Endodermal cell (in vitro differentiated cells): Measurements from ENCODE around the gene ALKBH1. TPM values are rescaled to one million over a fixed set of nuclear protein-coding genes. Genes with fewer than 3 reads are reported as not detected.
"Not testable (repeated sequence)": the region's sequence is repeated elsewhere in the genome, so short reads cannot be mapped to it uniquely, and the experiment has no call there.

Source experiments
- DNase-seq: peaks from one replicate; pipeline ENCODE4 v3.0.0-alpha.2; 2017
- H3K27ac ChIP-seq: 2 replicates; pipeline ENCODE4 v1.5.1; 2013; ENCODE audit warnings: mild to moderate bottlenecking, low read depth, low read length, moderate library complexity
- H3K27me3 ChIP-seq: 2 replicates; pipeline ENCODE4 v1.6.1; 2013; ENCODE audit warnings: mild to moderate bottlenecking, low read length, moderate library complexity; ENCODE audit not compliant: insufficient read depth, control insufficient read depth, poor library complexity, severe bottlenecking
- H3K36me3 ChIP-seq: 2 replicates; pipeline ENCODE4 v1.7.0; 2013; ENCODE audit warnings: mild to moderate bottlenecking, low read length, moderate library complexity; ENCODE audit not compliant: control insufficient read depth, insufficient read depth
- H3K4me1 ChIP-seq: one replicate; pipeline ENCODE4 v1.7.0; 2013; ENCODE audit warnings: low read length; ENCODE audit not compliant: control insufficient read depth, insufficient read depth
- H3K4me3 ChIP-seq: 2 replicates; pipeline ENCODE4 v1.5.1; 2013; ENCODE audit warnings: mild to moderate bottlenecking, low read length, moderate library complexity
- H3K9ac ChIP-seq: 2 replicates; pipeline ENCODE4 v1.6.1; 2013; ENCODE audit warnings: mild to moderate bottlenecking, low read length, moderate library complexity; ENCODE audit not compliant: poor library complexity, severe bottlenecking; ENCODE audit errors: extremely low read depth
- H3K9me3 ChIP-seq: 2 replicates; pipeline ENCODE4 v1.6.1; 2013; ENCODE audit warnings: mild to moderate bottlenecking, low read length, moderate library complexity; ENCODE audit not compliant: control insufficient read depth
- H3K27ac Mint-ChIP-seq: 2 replicates; pipeline ENCODE4 v1.8.0; 2020; ENCODE audit warnings: mixed read lengths
- H3K27me3 Mint-ChIP-seq: 2 replicates; pipeline ENCODE4 v1.8.0; 2021; ENCODE audit warnings: mild to moderate bottlenecking, mixed read lengths; ENCODE audit not compliant: insufficient read depth
- H3K36me3 Mint-ChIP-seq: 2 replicates; pipeline ENCODE4 v1.8.0; 2020; ENCODE audit warnings: low read depth, mixed read lengths
- H3K4me1 Mint-ChIP-seq: 2 replicates; pipeline ENCODE4 v1.8.0; 2020; ENCODE audit warnings: mixed read lengths
- H3K4me3 Mint-ChIP-seq: 2 replicates; pipeline ENCODE4 v1.8.0; 2020; ENCODE audit warnings: mild to moderate bottlenecking, moderate library complexity, mixed read lengths
- H3K9me3 Mint-ChIP-seq: 2 replicates; pipeline ENCODE4 v1.8.0; 2020; ENCODE audit warnings: mild to moderate bottlenecking, mixed read lengths
- WGBS, 2 experiments: methylation state at CpG; one replicate each; pipeline versions ENCODE4 v1.1.5 to v1.1.7; 2013; ENCODE audit warnings: missing lambda C conversion rate in 2 of 2, mixed read lengths in 1 of 2; ENCODE audit not compliant: insufficient coverage in 1 of 2, insufficient read length in 1 of 2; 5-methylcytosine and 5-hydroxymethylcytosine counted together
- total RNA-seq, 2 donors: library from RNA; stranded (reverse); fragmentation: NEBNext Ultra II Directional in 1 of 2; extraction: Animal tissue kit (Norgen Biotek cat#: 25700) in 1 of 2; gene quantifications; 2 replicates in 1 of 2; 3 replicates in 1 of 2; pipeline ENCODE4 v1.2.1, GENCODE V29; 2021
- TF ChIP-seq, protein P1 (sequence below): fragments of 200-600 bp; sonication (generic); conservative IDR thresholded peaks from 2 replicates; pipeline ENCODE4 v1.5.0; 2021; ENCODE audit warnings: antibody characterized with exemption, mild to moderate bottlenecking

Gene ALKBH1
- total RNA-seq, 2 donors from 2014 or later = 11.0 to 15.1 TPM

DNA sequence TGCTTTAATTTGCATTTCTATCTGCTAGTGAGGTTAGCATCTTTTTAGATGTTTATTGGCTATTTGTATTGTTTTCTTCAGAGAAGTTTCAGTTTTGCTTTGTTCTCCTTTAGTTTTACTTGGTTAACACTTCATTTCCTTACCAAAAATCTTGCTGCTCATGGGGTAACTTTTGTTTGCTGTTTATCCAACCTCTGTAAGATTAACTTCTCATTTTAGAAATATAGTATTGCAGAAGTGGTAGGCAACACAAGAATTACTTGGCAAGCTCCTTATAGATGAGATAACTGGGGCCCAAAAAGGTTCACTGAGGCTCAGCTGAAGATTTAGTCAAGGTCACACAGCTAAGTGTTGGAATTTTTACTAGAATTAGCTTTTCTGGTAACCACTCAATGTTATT lies 40.5 kb downstream of the ALKBH1 start:
- TF ChIP-seq, protein P1, sequence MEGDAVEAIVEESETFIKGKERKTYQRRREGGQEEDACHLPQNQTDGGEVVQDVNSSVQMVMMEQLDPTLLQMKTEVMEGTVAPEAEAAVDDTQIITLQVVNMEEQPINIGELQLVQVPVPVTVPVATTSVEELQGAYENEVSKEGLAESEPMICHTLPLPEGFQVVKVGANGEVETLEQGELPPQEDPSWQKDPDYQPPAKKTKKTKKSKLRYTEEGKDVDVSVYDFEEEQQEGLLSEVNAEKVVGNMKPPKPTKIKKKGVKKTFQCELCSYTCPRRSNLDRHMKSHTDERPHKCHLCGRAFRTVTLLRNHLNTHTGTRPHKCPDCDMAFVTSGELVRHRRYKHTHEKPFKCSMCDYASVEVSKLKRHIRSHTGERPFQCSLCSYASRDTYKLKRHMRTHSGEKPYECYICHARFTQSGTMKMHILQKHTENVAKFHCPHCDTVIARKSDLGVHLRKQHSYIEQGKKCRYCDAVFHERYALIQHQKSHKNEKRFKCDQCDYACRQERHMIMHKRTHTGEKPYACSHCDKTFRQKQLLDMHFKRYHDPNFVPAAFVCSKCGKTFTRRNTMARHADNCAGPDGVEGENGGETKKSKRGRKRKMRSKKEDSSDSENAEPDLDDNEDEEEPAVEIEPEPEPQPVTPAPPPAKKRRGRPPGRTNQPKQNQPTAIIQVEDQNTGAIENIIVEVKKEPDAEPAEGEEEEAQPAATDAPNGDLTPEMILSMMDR = no peak

DNA sequence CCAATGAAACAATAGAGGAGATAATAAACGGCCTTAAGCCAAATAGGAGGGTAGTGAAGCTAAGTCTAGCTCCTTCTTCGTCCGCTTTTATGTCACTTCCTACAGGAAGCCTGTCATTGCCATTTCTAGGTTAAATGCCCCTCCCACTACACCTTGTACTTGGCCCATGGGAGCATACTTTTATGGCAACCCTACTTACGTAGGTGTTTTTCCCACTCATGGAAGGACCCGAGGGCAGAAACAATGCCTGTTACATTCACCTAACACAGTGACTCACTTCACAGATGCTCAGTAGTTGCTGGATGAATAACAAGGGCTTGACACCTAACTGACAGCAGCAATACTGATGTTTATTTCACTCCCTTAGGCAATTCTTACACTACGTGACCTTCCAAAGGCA lies 44.5 kb downstream of the ALKBH1 start:
- WGBS, 2 experiments = 90 to 91% methylated on average over 4 to 6 of the region's 6 CpGs
- H3K27me3 Mint-ChIP-seq = no peaks in the 10 kb centered on the region
- no peaks in the 10 kb centered on the region for H3K36me3 Mint-ChIP-seq
- H3K4me1 ChIP-seq = peaks cover 3% of the 10 kb centered on the region
- no peaks in the 10 kb centered on the region for H3K9me3 Mint-ChIP-seq
- H3K4me3 Mint-ChIP-seq = no peak overlapping the region
- DNase-seq = no peak
- peaks cover 15% of the 10 kb centered on the region for H3K4me1 Mint-ChIP-seq
- H3K9me3 ChIP-seq = no peaks in the 10 kb centered on the region
- no peak overlapping the region for H3K27ac ChIP-seq
- no peaks in the 10 kb centered on the region for H3K36me3 ChIP-seq
- TF ChIP-seq, protein P1 = no peak
- no peak overlapping the region for H3K27ac Mint-ChIP-seq
- no peaks in the 10 kb centered on the region for H3K27me3 ChIP-seq
- H3K9ac ChIP-seq = no peak overlapping the region
- no peak overlapping the region for H3K4me3 ChIP-seq

More for the DNA sequence above, 40.5 kb downstream of the ALKBH1 start:
- Histone ChIP-seq H3K9me3 (no peaks in the 10 kb centered on the region), H3K27ac (no peak overlapping the region), H3K4me1 (no peaks in the 10 kb centered on the region), H3K9ac (no peak overlapping the region), H3K36me3 (no peaks in the 10 kb centered on the region), H3K4me3 (no peak overlapping the region), H3K27me3 (no peaks in the 10 kb centered on the region)
- H3K36me3 Mint-ChIP-seq = peaks cover 2% of the 10 kb centered on the region
- DNase-seq = no peak
- no peak overlapping the region for H3K4me3 Mint-ChIP-seq
- no peak overlapping the region for H3K27ac Mint-ChIP-seq
- H3K9me3 Mint-ChIP-seq = no peaks in the 10 kb centered on the region
- H3K27me3 Mint-ChIP-seq = no peaks in the 10 kb centered on the region
- H3K4me1 Mint-ChIP-seq = peaks cover 3% of the 10 kb centered on the region

GRCh38 chr14:77661562-77661961 lies 46.3 kb downstream of the ALKBH1 start:
- 75% methylated on average over 7 of the region's 9 CpGs; no CpG with 5 or more reads in 1 of the 2 experiments for WGBS, 2 experiments
- H3K9me3 ChIP-seq, H3K27ac Mint-ChIP-seq, H3K27ac ChIP-seq, H3K9me3 Mint-ChIP-seq, H3K4me3 ChIP-seq, H3K36me3 Mint-ChIP-seq, H3K27me3 ChIP-seq, H3K4me1 ChIP-seq, H3K4me3 Mint-ChIP-seq, DNase-seq, H3K9ac ChIP-seq, H3K36me3 ChIP-seq, H3K27me3 Mint-ChIP-seq: not testable (repeated sequence)
- H3K4me1 Mint-ChIP-seq = peaks cover 15% of the 10 kb centered on the region

GRCh38 chr14:77660754-77661153 lies 47.1 kb downstream of the ALKBH1 start:
- H3K9ac ChIP-seq = no peak overlapping the region
- H3K36me3 ChIP-seq = no peaks in the 10 kb centered on the region
- TF ChIP-seq, protein P1 = no peak
- Mint-ChIP-seq H3K36me3 (no peaks in the 10 kb centered on the region), H3K4me1 (peaks cover 15% of the 10 kb centered on the region), H3K9me3 (no peaks in the 10 kb centered on the region), H3K4me3 (no peak overlapping the region), H3K27me3 (no peaks in the 10 kb centered on the region), H3K27ac (no peak overlapping the region)
- peaks cover 3% of the 10 kb centered on the region for H3K4me1 ChIP-seq
- H3K4me3 ChIP-seq = no peak overlapping the region
- DNase-seq = no peak
- WGBS, 2 experiments = 96 to 100% methylated on average over 5 to 7 of the region's 7 CpGs
- H3K9me3 ChIP-seq = no peaks in the 10 kb centered on the region
- H3K27ac ChIP-seq = no peak overlapping the region
- no peaks in the 10 kb centered on the region for H3K27me3 ChIP-seq
